Measurements from ENCODE around the gene KPRP.

Gene KPRP, protein sequence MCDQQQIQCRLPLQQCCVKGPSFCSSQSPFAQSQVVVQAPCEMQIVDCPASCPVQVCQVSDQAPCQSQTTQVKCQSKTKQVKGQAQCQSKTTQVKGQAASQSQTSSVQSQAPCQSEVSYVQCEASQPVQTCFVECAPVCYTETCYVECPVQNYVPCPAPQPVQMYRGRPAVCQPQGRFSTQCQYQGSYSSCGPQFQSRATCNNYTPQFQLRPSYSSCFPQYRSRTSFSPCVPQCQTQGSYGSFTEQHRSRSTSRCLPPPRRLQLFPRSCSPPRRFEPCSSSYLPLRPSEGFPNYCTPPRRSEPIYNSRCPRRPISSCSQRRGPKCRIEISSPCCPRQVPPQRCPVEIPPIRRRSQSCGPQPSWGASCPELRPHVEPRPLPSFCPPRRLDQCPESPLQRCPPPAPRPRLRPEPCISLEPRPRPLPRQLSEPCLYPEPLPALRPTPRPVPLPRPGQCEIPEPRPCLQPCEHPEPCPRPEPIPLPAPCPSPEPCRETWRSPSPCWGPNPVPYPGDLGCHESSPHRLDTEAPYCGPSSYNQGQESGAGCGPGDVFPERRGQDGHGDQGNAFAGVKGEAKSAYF

DNA sequence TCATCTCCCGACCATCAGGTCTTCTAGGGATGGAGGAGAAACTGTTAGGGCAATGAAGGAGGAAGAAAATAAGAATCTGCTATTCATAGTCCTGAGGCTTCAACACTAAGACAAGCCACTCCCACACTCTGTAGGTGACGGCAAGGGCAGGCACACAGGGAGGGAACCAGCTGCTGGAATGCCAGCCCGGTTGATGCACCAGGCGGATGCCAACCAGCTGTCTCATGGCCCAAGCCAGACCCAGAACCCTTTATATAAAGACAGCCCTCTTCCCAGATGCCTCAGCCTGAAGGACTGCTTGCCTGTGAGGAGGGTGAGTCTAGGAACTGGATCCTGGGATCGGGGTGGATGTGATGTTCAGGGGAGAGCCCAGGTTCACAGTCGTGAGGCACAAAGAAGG, at the start of gene KPRP:
TSS of gene KPRP (plus strand) at position 279 of the 400 bp plus-strand sequence. CDS start 1,564 bp downstream, outside the sequence.
- no peak for FAIRE-seq

DNA sequence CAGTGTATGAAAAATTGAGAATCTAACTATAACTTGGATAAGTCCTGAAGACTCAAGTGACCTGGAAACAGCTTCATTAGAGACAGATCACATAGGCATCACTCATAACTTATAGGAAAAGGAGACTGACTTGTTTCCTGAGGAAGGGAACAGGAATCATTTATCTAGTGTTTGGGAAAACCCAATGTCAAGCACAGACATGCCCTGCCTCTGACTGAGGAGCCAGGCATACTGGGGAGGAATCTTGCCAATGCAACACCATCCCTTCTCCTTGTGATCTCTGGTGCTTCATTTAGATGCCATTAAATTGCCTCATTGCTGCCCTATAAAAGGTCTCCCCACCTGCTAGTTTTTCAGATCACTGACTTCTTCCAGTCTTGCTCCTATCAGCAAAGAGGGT, 39.6 kb upstream of the KPRP start:
- FAIRE-seq: no peak

DNA sequence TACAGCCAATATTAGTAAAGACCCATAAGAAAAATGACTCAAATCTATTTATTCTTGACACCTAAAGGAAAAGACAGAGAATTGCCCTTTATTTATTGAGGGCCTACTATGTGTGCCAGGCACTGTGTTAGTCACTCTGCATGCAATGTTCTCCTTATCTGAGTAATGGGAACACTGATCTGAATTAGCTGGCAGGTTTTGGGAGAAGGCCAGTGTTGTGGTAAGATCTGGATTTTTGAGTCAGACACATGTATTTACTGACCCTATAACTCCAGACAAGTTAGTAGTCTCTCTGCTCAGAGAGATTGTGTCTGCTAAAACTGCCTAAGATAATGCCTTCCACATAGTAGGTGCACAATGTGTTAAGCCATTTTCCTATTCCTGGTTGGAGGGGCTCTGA, 32.6 kb upstream of the KPRP start:
- FAIRE-seq: no peak

DNA sequence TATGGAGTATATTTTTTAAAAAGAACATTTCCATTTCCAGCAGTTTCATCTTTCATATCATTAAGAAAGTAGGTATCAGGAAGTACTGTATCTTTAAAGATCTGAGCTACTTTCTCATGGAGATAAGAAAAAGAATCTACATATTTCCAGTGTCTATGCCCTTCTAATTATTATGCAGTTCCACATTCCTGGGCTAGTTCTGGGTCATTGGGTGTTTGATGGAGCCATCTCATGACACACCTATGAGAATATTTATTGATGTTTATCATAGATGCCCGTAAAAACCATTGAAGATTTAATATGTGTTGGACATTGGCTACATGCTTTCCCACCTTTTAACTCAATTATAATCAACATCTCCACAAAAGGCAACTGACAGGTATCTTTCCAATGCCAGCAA, 28.8 kb upstream of the KPRP start:
- FAIRE-seq: no peak

DNA sequence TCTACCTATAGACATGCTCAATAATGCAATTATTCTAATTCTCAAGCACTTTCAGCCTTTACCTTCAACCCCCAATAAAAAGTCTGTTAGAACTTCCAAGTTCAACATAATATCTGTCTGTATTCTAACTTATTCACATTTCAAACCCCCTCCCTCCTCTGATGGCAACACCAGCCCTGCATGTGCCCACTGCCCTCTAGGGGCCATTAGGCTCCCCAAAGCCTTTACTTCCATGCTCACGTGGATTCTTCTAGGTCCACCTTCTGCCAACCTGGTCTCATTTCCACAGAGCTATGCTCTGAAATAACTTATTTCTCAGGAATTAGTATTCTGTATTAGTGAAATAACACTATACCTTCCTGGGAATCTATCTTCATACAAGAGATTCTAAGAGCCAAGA, 22.2 kb upstream of the KPRP start:
- no peak for FAIRE-seq

DNA sequence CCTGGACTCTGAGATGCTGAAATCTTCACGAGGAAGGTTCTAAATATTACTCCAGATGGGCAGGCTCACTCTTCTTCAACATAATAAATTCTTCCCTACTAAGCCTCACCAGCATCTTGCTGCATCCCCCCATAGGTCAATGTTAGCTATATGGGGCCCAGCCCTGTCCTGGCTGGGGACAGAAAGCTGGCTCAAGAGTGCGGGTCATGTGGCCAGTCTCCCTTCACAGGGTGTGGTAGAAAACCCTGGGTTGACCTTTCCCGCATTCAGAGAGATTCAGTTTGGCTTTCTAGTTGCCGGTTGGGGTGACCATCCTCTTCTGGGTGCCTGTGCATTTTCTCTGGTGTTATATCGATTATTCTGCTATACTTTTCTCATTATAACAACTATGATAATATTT, 19.8 kb upstream of the KPRP start:
- FAIRE-seq: no peak

DNA sequence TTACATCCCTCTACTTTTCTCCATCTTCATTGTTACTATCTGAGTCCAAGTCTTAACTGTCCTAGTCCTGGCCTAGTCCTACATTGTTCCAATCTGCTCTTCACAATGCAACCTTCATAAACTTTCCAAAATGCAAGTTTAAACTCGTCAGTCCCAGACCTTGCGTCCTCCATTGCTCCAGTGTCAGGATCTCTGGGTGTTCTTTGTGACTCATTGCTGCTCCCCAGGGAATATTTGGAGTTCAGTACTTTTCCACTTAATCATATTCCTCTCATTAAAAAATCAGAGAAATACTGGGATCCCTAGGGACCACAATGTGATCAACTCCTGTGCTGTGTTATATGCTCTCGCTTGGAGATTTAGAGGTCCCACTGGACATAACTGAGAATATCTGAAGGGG, 18.0 kb upstream of the KPRP start:
- FAIRE-seq: no peak

DNA sequence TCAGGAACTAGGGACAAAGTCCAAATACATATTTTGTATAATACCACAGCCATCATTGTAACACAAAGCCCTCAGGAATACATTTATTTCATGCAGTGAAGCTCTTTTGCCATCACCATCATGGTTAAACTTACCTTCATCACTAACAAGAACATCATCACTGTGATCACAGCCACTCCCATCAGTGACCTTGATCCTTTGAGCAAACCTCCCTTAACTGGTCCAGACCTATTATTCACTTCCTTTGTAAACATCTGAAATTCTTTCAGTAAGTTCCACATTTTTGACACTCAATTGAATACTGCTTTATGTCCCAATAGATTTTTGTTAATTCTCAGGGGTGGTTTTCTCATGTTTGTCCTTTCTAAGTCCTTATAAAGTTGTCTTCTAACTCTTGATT, 16.2 kb upstream of the KPRP start:
- no peak for FAIRE-seq

DNA sequence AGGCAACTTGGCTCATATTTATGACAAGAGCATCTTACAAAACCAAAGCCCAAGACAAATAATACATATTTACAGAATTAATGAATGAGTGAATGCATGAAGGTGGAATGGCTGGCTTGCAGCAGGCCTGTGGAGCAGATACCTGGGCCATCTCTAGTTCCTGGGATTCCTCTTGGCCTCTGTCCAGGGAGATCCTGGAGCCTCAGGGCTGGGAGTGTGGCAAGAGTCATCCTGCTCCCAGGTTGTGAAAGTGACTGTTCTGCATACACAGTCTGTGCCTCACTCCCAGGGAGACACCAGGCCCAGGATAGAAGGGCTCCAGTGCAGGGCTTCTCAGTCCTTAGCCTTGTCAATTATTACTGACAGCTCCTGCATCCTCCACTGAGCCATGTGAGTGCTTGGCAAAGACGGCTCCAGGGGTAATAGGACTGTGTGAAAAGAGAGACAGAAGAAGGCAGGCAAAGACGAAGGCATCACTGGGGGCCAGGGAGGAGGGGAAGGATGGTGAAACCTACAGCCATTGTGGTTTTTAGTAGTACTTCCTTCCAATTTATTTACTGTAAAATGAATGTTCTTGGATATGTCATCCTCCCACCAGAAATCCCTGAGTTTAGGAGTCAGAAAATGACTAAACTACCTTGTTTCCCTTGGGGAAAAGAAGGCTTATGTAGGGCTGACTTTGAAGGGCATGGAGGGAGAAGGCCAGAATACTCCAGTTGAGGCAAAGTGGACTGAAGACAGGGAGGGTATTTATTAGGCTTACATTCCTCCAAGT, 14.3 kb upstream of the KPRP start:
- FAIRE-seq: no peak

DNA sequence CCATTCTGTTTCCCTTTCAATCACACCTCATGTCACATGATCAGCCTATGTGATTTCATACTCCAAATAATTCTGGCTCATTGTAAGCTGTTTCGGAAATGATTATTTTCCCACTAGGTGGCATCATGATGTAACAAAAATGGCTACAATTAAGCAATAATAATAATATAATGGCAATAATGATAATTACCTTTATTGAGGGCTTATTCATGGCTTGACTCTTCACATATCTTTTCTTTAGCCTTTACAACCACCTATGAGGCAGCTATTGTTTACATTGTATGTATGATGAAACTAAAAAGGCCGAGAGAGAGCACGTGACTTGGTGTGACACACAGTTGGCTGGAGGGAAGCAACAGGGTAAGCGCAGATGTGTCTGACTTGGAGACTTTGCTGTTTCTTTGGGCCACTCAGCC, 12.5 kb upstream of the KPRP start:
- FAIRE-seq: no peak

DNA sequence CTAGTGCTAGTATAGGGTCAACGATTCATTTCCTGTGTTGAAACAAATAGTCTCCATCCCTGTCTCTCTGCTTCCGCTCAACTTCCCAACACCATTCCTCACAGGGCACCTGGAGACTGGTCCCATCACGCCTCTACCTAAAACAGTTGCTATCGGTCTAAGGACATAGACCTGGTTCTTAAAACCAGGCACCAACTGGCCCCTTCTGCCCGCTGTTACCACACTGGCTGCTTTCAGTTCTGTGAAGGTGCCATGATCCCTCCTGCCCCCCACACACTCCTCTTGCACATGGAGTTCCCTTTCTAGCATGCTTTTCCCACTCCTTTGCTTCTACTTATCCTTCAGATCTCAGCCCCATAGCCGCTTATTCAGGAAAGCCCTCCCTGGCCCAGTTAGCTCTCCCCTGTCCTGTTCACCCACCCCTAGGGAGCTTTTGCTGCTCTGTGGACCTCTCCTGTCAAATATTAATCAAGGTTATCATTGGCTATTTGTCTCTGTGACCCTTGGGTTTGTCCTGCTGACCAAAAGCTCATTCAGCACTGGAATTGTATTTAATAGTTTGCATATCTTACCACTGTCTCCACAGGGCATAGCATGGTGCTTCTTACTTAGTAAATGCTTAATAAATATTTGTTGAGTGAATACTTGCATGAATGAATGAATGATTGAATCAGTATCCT, 11.9 kb upstream of the KPRP start:
- no peak for FAIRE-seq

DNA sequence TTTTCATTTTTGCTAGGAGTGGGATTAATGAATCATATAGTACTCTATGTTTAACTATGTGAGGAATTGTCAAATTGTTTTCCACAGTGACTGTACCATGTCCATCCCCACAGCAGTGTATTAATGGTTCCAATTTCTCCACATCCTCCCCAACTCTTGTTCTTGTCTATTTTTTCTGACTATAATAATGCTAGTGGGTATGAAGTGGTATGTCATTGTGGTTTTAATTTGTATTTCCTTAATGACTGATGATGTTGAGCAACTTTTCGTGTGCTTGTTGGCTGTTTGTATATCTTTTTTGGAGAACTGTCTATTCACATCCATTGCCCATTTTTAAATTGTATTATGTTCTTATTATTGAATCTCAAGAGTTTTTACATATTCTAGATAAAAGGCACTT, 10.0 kb upstream of the KPRP start:
- no peak for FAIRE-seq

DNA sequence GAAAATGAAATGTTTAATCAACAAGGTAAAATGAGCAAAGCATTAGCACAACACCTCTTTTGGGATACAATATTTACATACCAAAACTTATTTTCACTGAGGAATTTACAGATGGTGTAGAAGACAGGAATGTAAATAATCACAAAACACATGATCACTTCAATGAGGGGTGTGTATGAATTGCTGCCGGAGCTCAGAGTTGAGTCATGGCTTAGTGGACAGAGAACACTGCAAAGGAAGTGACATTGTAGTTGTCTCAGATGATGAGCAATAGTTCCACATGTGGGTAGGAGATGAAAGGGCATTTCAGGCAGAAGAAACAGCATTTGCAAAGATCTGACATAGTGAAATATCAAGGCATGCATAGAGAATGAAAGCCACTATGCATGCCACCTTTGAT, 5.6 kb upstream of the KPRP start:
- no peak for FAIRE-seq

DNA sequence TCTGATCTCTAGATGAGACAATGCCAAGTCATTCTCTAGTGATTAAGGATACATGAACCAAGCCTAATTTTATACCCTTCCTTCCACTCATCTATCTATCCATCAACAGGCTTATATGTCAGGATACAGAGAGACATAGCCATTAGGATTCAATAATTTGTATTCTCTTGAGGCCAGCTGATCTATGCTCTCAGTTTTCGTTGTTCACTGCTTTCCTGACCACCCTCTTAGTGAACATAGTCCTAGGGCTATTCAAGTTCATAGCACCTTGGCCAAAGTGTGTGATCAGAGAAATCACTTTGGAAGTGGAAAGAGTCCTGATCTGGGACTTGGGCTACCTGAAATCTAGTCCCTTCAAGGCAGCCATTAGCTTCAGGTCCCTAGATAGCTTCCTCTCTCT, 4.2 kb upstream of the KPRP start:
- FAIRE-seq: no peak

DNA sequence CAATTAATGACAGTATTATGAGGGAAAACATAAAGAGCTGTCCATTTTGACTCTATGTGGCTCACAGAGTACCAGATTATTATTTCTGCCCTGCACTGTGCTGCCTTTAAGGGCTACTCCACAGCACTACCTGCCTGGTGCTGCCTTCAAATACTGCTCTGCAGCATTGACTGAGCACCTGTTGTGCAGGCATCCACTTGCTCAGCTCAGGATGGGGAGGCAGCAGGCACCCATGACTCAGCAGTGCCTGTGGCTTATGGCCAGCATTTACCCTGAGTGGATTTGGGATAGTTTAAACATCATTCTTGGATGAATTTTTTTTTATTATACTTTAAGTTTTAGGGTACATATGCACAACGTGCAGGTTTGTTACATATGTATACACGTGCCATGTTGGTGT, 953 bp upstream of the KPRP start:
- FAIRE-seq: no peak

DNA sequence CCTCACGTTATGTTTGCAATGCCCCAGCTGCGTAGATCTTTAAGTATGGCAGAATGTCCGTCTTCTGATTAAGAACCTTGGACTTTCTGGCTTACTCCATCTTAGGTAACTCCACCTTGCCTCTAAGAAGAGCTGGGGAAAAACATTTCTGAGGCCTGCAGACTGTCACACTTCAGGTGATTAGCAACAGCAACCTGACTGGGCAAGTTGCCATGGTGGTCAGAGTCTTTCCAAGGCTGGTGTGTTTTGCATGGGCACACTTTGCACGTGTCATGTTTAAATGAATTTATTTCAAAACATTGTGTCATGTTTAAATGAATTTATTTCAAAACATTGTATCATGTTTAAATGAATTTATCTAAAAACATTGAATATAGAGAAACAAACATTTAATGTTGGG, 811 bp downstream of the KPRP start:
- no peak for FAIRE-seq

DNA sequence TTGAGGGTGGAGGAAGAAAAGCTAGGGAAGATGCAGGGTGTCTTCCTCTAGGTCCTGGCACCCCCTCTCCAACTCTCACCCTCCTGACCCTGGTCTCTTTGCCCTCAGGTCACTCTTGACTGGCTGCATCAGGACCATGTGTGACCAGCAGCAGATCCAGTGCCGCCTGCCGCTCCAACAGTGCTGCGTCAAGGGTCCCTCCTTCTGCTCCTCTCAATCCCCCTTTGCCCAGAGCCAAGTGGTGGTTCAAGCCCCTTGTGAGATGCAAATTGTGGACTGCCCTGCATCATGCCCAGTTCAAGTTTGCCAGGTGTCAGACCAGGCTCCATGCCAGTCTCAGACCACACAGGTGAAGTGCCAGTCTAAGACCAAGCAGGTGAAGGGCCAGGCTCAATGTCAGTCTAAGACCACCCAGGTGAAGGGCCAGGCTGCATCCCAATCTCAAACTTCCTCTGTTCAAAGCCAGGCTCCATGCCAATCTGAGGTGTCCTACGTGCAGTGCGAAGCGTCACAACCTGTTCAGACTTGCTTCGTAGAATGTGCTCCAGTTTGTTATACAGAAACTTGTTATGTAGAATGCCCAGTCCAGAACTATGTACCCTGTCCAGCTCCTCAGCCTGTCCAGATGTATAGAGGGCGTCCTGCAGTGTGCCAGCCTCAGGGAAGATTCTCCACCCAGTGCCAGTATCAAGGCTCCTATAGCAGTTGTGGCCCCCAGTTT, 1.8 kb downstream of the KPRP start:
- no peak for FAIRE-seq

DNA sequence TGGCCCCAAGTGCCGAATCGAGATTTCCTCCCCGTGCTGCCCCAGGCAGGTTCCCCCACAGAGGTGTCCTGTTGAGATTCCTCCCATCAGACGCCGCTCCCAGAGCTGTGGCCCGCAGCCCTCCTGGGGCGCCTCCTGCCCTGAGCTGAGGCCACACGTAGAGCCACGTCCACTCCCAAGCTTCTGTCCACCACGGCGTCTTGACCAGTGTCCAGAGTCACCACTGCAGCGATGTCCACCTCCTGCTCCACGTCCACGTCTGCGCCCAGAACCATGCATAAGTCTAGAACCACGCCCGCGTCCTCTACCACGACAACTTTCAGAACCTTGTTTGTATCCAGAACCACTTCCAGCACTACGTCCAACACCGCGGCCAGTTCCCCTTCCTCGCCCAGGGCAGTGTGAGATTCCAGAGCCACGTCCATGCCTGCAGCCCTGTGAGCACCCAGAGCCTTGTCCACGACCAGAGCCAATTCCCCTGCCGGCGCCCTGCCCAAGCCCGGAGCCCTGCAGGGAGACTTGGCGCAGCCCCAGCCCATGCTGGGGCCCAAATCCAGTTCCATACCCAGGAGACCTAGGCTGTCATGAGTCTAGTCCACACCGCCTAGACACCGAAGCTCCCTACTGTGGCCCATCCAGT, 2.8 kb downstream of the KPRP start:
- no peak for FAIRE-seq

DNA sequence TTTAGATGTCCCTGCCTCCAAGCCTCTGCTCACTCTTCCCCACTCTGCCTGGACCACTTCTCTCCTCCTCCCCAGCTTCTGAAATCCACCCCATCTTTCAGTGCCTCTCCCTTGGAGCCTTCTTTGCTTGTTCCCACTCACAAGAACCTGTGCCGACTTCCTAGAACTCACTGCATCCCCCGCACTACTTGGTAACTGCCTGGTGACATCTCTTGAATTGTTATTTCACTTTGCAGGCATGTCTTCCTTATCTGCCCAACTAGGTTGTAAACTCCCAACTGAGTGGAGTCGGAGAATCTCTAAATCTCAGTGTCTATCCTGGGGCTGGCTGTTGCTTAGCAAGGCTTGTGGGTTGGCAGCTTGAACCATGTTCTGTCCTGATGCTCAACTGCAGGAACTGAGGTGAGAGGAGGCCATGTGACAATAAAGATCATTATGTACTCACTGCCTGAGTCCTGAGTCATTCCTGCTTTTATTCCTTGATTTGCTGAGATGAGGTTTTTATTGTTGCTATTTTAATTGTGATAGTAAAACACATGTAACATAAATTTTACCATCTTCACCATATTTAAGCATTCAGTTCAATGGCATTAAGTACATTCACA, 3.9 kb downstream of the KPRP start:
- FAIRE-seq: no peak

DNA sequence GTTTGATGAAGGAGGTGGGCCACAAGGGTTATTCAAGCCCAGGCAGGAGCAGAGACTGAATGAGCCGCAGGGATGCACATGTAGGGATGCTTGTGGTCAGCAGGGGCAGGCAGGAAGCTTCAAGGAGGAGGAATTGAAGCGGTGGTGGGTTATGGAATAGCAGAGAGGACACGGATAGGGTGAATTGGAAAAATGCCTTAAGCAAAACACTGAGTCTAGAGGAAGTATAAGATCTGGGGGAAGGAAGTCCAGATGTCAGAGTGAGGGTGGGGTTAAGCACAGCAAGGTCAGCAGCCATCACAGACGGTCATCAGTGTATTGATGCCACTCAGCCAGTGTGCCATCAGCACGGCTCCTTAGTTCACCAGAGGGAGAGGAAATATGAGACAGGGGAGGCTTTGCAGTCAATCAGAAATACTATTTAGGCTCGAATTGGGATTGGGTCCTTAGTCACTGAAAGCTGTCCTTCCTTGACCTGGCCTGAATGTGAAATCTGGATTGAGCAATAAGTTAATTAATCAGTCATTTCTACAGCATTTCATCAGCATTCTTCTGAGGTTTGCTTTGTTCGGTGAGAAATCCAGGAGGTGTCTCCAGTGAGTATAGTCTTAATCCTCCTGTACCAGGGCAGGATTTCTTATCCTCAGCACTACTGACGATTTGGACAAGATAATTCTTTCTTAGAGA, 11.2 kb downstream of the KPRP start:
- no peak for FAIRE-seq

DNA sequence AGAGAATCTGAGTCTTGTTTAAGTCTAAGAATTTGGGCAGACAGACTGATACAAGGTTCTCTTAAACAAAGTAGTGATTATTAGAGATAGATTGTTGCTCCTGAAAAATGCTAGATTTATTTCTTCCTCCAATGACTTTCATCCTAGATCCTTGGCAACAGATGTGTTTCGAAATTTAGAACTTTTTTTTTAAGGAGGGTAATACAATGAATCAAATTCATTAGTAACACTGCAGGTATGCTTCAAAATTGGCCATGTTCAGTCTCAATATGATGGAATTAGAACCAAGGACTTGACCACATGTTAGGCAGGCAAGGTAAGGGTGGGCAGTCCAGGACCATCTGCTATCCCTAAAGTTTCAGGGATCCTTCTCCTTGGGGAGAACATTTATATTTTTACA, 12.6 kb downstream of the KPRP start:
- FAIRE-seq: no peak

Data from TTC549 (cell line).